HG03460 (cell line): ENCODE results near the gene RGS10.

Experiments used
- ATAC-seq: cut with Tn5 transposase; IDR thresholded peaks from one replicate; pipeline ENCODE4 v1.9.1; 2021; ENCODE audit not compliant: unreplicated experiment

The RGS10 gene

DNA sequence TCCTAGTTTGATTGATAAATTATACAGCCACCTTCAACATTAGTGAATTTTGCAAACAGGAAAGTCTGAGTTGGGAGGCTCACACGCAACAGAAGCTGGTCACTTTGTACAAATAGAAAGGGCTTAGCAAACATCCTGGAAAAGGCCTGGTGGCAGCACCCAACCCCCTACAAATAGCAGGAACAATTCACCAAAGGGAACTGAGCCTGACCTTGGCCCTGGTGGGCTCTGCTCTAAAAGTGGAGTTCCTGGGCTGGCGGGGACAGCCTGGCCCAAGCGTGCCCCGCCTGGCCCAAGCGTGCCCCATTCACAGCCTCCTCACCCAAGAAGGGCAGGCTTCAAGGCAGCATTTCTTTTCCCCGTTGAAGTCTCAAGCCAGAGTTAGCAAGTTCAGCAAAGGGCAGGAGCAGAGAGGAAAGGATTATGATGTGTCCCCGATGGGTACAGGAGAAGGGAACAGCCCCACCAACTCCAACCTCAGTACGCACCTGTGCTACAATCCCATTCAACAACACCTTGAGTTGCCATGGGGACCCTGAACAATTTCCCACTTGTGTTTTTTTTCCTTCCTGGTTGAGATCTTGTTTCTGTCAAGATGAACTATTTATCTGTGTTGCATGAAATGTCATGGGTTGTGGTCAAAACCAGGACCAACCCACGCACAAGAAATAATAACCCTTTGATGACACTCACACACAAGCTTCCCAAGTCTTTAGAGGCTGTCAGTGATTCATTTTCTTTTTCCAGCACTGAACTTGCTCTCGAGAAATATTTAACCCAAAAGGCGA is 43.4 kb downstream of the RGS10 start:
- ATAC-seq, result no peak

DNA sequence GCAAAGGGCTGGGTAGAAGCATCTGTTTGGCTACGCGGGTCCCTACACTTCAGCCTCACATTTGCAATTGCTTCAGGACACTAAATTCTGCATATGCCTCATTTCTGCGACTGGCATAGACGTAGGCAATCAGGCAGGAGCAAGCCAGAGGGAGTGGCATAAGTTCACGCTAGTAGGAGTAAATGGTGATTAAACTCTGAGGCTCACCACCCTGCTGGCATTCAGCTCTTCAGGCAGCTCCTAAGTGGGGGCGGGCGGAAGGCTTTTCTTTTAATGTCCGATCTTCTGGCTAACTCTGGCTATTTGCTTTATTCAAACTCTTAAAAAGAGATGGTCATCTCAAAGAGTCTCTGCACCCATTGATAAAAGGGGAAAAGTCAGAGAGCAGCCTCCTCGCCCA is 45.3 kb downstream of the RGS10 start:
- ATAC-seq, result no peak

DNA sequence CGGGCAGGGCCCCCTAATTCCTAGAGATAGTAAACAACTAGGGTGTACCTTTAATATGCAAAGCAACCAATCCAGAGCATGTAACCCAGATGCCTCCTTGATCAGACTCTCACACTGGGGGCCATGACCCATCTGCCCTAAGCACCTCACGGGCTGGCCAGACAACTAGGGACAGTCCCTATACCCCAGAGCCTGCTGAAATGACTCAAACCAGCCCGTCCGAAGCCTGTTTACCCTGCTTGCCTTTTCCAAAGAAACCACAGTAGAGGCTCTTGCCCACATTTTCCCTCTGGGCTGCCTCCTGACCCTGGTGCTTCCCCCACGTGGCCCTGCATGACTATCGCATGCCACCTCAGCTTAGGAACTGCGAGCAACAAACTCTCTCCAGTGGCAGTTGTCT is 46.2 kb downstream of the RGS10 start:
- ATAC-seq, result peak; percentile 87

DNA sequence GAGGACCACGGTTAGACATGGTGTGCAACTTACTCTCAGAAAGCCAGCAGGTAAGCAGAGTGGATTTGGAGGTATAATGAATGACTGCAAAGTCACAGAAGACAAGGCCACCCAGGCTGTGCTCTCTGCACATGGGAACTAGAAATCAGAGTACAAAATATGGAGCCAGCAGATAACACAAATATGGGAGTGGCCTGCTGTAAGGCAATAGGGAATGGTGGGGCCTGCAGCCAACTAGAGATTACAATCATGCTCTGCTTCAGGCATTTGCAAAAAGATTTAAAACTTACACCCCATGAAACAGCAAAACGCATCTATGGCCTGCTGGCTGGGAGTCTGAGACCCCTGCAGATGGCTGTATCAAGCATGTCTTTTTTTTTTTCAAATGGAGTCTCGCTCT is 47.0 kb downstream of the RGS10 start:
- ATAC-seq, result no peak

DNA sequence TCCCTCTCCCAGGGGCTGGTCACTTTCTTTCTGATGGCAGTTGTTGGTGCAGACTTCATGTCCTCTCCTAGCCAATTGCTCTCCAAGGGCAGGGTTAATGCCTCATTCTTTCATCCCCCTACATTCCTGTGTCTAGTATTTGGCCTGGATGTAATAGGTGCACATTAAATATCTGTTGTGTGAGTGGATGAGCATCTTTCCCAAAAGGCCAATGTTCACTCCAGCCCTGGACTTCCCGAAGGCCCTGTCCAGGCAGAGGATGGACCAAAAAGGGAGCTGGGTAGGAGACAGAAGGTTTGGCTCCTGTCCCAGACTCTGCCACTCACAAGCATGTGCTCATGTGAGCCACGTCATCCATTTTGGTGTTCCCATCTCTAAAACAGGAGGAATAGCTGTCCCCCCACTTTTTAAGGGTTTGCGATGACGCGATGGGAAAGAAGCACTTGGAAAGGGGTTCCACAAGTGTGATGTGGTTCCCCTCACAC is 47.5 kb downstream of the RGS10 start:
- no peak for ATAC-seq

DNA sequence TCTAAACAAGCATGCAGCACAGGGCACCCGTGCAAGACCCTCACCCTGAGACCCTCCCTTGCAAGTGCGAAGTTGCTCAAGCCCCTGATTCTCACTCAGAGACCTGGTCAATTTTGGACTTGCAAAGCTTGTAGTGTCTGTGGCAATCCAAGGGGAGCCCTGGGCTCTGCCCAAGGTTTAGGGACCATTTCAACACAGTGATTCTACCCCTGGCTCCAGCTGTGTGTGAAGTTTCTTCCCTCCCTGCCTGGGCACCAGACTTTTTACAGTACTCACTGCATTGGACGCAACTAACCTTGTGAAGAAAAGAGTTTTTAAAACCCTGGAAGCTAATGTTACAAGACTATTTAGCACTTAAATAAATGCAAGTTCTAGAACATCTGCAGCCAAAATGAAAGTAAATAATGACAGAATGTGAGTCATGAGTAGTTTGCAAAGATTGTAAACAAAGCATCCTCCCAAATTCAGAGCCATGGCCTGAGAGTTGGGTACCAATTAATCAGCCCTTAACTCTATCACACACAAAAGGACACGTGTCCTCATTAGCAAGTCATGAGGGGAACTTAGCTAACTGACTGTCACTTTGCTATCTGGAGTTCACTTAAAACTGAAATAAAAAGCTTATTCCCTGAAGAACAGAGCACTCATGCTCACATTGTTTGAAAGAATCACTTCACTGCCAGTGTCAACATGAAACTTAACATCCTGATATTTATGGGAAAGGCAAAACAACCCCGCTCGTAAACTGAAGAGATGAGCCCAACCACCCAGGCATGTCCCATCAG is 48.1 kb downstream of the RGS10 start:
- no peak for ATAC-seq

DNA sequence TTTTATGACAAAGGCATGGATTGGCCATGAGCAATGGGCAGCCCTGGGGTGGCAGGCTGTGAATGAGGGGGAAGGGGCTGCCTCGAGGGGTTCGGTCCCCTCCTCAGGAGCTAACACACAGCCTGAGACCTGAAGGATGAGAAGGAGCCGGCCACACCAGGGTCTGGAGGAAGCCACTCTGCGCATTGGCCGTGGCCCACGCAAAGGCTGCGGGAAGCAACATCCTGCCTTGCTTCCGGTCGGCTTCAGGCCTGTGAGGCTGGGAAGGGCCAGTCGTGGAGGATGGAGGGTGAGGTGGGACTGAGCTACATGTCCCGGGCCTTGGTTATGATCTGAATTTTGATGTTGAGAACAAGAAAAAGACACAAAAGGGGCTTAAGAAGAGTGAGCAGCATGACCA is 49.4 kb downstream of the RGS10 start:
- ATAC-seq, result no peak

DNA sequence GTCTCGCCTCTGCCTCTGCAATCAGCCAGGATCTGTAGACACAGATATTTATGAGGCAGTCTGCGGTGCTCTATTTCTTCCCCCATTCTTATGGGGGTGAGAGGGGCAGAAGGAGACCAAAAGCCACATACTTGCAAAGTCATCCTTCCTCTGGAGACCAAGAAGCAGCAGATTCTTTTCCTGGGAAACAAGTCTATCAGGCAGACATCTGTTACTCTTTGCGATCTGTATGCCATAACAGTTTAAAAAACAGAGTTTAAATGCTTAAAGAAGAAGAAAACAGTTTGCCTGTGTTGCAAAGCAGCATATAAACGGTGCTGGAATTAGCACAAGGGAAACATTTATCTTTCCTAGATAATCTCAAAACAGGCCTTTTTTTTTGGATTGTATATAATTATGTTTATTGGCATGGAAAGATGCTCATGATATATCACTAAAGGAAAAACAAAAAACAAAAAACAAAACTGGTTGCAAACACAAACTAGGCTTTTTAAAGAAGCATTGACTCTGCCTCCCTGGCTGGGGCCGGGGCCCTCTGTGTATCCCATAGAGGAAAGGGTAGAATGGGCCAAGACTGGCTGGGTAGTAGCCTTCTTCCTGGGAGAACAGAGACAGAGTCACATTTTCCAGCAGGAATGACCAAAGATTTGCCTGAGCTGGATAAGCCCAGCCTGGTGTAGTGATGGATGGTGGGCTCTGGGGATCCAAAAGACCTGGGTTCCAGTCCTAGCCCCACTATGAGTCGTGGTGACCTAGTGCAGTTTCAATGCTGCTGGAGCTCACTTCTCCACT is 50.4 kb downstream of the RGS10 start:
- ATAC-seq, result no peak

DNA sequence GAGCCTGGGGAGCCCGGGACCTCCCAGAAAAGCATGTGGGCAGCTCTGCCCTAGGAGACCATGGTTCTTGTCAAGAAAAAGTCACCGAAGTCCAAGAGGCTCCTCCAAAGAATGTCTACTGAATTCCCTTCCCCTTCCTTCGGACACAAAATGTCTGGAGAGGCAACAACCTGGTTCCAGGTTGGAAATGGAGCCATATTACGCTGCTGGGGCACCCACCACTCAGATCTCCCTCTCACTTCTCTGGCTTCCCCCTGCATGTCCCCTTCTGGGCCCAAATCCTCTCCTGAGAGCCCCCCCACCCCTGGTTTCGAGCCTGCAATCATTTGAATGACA is 52.6 kb downstream of the RGS10 start:
- ATAC-seq, result no peak

DNA sequence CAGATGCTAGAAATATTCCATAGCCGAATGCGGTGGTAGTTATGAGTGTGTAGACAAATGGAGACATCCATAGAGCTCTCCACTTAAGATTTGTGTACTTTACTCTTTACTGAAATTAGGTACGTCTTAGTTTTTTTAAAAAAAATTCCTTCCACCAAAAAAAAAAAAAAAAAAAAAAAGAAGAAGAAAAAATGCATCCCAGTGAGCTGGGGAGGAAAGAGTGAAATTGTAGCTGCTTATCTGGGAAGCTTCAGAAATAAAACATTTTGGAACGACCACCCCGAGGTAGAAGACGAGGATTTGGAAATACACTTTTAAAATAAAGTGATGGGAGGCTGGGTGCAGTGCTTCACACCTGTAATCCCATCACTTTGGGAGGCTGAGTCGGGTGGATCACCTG is 53.8 kb downstream of the RGS10 start:
- no peak for ATAC-seq

DNA sequence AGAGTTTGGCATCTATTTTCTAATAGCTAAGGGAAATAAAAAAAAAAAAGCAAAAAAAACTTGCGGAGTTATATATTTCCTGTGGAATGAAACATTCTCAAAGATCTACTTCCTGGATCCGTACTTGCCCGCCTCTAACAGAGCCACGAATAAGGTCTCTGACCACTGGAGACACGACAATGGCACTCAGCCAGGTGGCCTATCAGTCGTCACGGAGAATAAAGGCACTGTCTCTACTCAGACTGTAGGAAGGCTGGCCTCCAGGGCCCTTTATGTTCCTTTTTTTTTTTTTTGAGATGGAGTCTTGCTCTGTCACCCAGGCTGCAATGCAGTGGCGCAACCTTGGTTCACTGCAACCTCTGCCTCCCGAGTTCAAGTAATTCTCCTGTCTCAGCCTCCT is 58.7 kb downstream of the RGS10 start:
- ATAC-seq, result no peak

DNA sequence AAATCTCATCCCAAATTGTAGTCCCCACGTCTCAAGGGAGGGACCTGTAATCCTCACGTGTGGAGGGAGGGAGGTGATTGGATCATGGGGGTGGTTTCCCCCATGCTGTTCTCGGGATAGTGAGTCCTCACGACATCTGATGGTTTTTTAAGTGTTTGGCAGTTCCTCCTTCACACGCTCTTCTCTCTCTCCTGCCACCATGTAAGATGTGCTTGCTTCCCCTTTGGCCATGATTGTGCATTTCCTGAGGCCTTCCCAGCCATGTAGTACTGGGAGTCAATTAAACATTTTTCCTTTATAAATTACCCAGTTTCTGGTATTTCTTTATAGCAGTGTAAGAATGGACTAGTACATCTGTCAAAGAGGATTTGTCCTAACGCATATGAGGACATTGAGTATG is 59.5 kb downstream of the RGS10 start:
- ATAC-seq, result no peak

DNA sequence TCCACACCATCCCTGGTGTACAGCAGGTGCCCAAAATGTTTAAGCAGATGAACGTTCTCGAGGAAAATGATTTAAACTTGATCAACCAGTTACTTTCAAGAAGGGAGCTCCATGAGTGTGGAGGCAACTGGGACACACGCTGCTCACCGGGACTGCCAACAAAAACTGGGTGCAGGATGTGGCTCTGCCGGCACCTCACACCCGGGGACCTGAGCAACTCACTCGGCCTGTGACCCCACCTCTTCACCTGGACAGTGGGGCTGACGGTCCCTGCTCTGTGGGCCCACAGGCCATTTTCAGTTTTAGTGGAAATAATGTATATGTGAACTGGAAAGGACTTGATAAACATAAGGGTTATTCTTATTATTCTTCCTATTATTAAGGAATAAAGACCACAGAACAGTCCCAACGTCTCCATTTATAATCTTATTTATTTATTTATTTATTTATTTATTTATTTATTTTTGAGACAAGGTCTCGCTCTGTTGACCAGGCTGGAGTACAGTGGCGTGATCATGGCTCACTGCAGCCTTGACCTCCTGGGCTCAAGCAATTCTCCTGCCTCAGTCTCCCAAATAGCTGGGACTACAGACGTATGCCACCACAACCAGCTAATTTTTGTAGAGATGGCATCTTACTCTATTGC is 60.6 kb downstream of the RGS10 start:
- no peak for ATAC-seq

DNA sequence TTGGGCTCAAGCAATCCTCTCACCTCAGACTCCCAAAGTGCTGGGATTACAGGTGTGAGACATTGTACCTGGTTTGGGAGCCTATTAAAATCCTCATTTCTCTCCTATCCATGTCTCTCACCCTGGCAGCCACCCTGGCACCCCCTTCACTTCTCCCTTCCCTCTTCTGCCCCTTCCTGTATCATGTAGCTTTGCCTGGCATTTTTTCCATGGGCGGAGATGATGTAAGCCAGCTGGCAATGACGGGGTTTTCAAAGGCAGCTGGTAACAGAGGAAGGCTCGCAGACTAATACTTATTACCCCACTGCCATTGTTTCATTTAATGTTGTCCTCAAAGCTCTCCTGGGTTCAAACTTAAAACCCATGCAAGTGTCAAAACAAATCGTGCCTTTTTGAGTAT is 61.9 kb downstream of the RGS10 start:
- no peak for ATAC-seq

DNA sequence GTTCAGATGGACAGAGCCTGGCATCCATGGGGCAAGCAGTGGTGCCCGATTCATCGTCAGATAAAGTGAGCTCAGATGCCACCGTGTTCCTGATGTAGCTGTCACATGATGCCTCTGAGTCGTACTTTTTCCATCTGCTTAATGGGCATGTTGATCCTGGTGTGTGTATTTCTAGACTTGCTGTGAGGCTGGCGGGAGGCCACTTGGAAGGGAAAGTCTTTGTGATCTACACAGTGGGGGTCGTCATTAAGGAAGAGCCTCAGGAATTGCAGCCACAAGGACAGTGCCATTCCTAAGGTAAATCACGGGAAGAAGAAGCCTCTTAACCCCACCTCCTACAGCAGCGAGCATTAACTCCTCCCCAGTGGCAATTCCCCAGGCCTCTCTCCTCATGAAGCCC is 63.0 kb downstream of the RGS10 start:
- no peak for ATAC-seq

DNA sequence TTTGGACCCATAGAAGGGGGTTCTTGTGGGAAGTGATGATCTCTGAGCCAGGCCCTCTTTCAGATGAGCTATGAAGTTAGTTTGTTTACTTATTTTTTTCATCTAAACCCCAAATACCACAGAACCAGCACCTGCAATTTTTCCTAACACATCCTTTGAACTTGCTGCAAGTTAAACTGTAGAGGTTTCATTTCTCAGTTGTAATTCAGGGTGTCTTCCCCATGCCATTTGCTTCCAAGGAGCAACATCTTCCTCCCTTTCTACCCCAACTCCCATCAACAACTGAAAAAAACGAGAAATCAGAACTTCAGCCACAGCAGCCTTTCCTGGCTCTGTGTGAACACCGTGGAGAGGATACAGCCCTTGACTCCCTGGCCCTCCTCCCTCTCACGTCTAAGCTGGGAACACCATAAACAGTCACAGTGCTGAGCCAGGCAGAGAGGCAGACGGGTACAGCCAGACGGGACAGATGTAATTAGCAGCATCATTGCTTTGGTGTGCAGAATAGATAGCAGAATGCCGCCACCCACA is 63.6 kb downstream of the RGS10 start:
- ATAC-seq, result no peak

DNA sequence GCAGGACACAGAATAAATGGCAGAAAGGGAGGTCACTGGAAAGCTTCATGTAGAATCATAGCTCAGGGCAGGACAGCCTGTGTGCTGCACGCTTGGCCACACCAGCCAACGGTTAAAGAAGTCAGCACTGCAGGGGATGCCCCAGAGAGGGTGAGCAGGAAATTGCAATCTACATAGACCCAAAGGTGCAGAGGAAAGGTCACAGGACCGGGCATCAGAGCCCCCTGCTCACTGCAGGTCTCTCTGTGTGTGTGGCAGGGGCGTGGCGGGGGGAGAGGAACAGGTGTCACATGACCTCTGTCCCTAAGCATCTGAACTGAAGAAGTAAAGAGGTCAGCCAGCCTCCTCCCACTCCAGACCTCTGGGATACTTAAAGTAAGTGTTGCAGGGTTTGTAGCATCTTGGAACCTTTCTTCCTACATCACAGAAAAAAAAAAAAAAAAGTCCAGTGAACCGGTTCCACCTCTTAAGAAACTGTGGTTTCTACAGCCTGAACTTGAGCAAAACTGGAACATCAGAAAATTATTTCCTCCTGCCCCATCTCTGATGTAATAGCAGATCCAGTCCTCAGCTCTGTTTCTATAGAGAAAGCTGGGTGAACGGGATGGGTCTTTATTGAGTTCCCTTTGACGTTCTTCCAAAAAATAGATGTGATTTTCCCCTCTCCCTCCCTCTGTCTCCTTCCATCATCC is 64.3 kb downstream of the RGS10 start:
- peak; percentile 92 for ATAC-seq

DNA sequence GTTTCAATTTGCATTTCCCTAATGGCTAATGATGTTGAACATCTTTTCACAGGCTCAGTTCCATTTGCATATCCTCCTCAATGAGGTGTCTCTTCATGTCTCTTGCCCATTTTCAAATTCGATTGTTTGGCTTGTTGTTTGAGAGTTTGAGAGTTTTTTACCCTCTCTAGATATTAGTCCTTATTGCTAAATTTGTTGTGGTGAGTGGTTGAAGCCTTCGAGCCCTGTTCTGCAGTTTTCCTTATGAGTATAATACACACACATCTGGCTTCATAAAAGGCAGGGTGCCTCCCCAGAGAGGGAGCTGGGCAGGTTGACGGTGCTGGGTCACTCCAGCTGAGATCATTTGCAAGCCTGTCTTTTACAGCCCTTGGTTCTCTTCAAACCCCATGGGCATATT is 65.1 kb downstream of the RGS10 start:
- ATAC-seq, result no peak

DNA sequence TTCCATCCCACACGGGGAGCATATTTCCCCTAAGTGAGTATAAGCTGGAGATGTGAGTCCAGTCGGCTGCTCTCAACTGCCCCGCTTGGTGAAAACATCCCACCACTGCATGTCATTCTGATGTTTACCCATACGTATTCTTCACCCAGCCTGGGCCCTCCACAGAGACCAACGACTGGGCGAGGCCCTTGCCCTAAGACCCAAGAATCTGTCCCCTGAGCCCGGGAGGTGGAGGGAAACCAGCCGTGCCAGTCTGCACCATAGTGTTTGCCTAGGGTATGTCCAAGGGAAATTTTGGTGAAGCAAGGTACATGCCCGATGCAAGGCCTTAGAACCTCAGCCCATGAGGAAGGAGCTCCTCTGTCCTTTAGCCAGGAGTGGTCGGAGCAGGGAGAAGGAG is 67.9 kb downstream of the RGS10 start:
- no peak for ATAC-seq

DNA sequence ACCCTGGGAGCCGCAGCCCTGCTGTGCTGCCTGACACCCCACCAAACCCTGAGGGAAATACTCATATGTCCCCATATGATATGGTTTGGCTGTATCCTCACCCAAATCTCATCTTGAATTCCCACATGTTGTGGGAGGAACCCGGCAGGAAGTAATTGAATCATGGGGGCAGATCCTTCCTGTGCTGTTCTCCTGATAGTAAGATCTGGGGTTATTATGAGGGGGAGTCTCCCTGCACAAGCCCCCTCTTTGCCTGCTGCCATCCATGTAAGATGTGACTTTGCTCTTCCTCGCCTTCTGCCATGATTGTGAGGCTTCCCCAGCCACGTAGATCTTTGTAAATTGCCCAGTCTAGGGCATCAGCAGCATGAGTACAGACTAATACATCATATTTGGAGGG is 68.7 kb downstream of the RGS10 start:
- no peak for ATAC-seq
